Measurements from ENCODE around the gene SMPD2.

DNA sequence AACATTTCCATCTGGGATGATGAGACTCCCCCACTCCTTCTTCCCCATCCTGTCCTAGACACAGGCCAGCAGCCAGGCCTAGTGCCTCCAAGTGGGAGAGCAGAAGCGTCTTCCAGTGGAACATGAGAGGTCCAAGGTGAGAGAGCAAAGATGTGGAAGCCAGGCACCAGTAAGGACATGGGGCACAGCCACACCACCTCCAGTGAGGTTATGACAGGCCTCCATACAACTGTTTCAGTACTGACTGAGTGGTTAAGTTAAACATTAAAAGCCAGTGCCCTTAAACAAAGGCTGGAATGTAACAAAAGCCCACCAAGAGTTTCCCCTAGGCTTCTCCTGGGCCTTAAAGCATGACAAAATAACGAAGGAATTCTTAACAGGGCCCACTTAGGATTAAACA, 37.2 kb downstream of the SMPD2 start:
- TF ChIP-seq POLR2A (IDR thresholded peaks at IDR 0.05; ENCODE audit: low read depth, low read length) (no peak), EZH2 (IDR thresholded peaks at IDR 0.05; ENCODE audit: borderline replicate concordance, low read depth, low read length, severe bottlenecking) (no peak), POLR2AphosphoS5 (IDR thresholded peaks at IDR 0.05; ENCODE audit: insufficient read depth, low read depth, low read length) (no peak), MAX (IDR thresholded peaks at IDR 0.05; ENCODE audit: insufficient read depth, insufficient read length) (no peak)
- TF ChIP-seq, protein P1, sequence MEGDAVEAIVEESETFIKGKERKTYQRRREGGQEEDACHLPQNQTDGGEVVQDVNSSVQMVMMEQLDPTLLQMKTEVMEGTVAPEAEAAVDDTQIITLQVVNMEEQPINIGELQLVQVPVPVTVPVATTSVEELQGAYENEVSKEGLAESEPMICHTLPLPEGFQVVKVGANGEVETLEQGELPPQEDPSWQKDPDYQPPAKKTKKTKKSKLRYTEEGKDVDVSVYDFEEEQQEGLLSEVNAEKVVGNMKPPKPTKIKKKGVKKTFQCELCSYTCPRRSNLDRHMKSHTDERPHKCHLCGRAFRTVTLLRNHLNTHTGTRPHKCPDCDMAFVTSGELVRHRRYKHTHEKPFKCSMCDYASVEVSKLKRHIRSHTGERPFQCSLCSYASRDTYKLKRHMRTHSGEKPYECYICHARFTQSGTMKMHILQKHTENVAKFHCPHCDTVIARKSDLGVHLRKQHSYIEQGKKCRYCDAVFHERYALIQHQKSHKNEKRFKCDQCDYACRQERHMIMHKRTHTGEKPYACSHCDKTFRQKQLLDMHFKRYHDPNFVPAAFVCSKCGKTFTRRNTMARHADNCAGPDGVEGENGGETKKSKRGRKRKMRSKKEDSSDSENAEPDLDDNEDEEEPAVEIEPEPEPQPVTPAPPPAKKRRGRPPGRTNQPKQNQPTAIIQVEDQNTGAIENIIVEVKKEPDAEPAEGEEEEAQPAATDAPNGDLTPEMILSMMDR (IDR thresholded peaks at IDR 0.05; ENCODE audit: extremely low read depth in 1 of 2, insufficient read depth in 1 of 2, low read depth in 1 of 2, low read length in 2 of 2), result no peak

All from endothelial cell of umbilical vein (primary cell).